Measurements from ENCODE around the gene ADORA2A.
A peak's percentile ranks its signal among the peaks of the same experiment; 100 is the strongest.

ADORA2A gene

GRCh38 chr22:24433001-24433827 is 5.8 kb downstream of the ADORA2A start:
- DNase-seq (ENCODE audit: low read depth in 2 of 2) = no peak

- no peak for DNase-seq (ENCODE audit: low read depth in 2 of 2)
Observed at GRCh38 chr22:24433828-24434470, 6.5 kb downstream of the ADORA2A start.

GRCh38 chr22:24434471-24435322 is 7.3 kb downstream of the ADORA2A start:
- DNase-seq (ENCODE audit: low read depth in 2 of 2) = peak; percentile 36 to 55

- no peak for DNase-seq (ENCODE audit: low read depth in 2 of 2)
Observed at GRCh38 chr22:24435323-24435645, 7.9 kb downstream of the ADORA2A start.

GRCh38 chr22:24435861-24436371 is 8.5 kb downstream of the ADORA2A start:
- no peak for DNase-seq (ENCODE audit: low read depth in 2 of 2)

- no peak for DNase-seq (ENCODE audit: low read depth in 2 of 2)
Observed at GRCh38 chr22:24436553-24436952, 9.2 kb downstream of the ADORA2A start.

- no peak for DNase-seq (ENCODE audit: low read depth in 2 of 2)
Observed at GRCh38 chr22:24437091-24437490, 9.7 kb downstream of the ADORA2A start.

- DNase-seq (ENCODE audit: low read depth in 2 of 2) = no peak
Observed at GRCh38 chr22:24437741-24438328, 10.4 kb downstream of the ADORA2A start.

GRCh38 chr22:24440270-24440717 is 12.9 kb downstream of the ADORA2A start:
- no peak for DNase-seq (ENCODE audit: low read depth in 2 of 2)

- no peak for DNase-seq (ENCODE audit: low read depth in 2 of 2)
Observed at GRCh38 chr22:24440718-24441405, 13.5 kb downstream of the ADORA2A start.

- DNase-seq (ENCODE audit: low read depth in 2 of 2) = no peak
Observed at GRCh38 chr22:24441406-24442351, 14.3 kb downstream of the ADORA2A start.

GRCh38 chr22:24442352-24442744 is 14.9 kb downstream of the ADORA2A start:
- no peak for DNase-seq (ENCODE audit: low read depth in 2 of 2)

GRCh38 chr22:24443668-24444067 is 16.3 kb downstream of the ADORA2A start:
- no peak for DNase-seq (ENCODE audit: low read depth in 2 of 2)

- no peak for DNase-seq (ENCODE audit: low read depth in 2 of 2)
Observed at GRCh38 chr22:24444251-24444650, 16.9 kb downstream of the ADORA2A start.

GRCh38 chr22:24444729-24445466 is 17.5 kb downstream of the ADORA2A start:
- no peak for DNase-seq (ENCODE audit: low read depth in 2 of 2)

- DNase-seq (ENCODE audit: low read depth in 2 of 2) = no peak
Observed at GRCh38 chr22:24445481-24446259, 18.3 kb downstream of the ADORA2A start.

GRCh38 chr22:24446260-24446611 is 18.8 kb downstream of the ADORA2A start:
- no peak for DNase-seq (ENCODE audit: low read depth in 2 of 2)

GRCh38 chr22:24450610-24451009 is 23.2 kb downstream of the ADORA2A start:
- DNase-seq (ENCODE audit: low read depth in 2 of 2) = no peak

- no peak for DNase-seq (ENCODE audit: low read depth in 2 of 2)
Observed at GRCh38 chr22:24451162-24451561, 23.8 kb downstream of the ADORA2A start.
